ENCODE results near the gene TWNK. TPM values are rescaled to one million over a fixed set of nuclear protein-coding genes. Genes with fewer than 3 reads are reported as not detected.

Gene TWNK
- total RNA-seq = 6.4 and 14.4 TPM in 2 replicates

DNA sequence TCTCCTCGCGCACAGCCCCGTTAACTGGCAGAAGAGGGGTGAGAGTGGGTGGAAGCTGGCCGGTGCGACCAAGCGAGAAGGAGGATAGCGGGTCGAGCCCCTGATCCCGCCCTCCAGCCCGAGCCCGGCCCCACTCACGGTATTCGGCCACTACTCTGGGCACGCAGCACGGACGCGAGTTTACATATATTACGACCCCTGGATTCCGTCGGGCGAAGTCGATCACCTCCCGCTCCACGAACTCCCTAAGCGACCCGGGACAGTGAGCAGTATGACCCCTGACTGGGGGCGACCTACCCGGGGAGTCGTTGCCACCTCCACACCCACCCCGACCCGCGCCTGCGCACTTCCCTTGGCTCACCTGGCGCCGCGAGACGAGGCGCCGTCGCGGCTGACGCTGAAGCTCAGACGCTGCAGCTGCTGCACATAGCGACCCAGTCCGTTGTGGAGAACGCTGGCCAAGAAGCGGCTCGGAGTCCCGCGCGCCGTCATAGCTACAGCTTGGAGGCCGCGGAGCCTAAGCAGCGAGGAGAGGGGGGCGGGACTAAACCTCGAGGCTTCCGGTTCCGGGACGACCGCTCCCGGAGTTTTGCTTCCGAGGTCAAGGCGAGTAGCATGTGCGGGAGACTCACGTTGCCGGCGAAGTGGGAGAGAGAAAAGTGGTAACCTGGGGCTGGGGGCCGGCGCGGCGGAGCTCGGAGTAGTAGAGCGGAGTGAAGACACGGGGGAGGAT lies at the start of gene TWNK, which contains the start of gene MRPL43:
Gene TWNK, plus strand, starts transcription at position 592 of the 733 bp plus-strand sequence. CDS start 668 bp downstream, outside the sequence.
Gene MRPL43, minus strand, starts transcription at position 546 of the 733 bp plus-strand sequence. Its CDS starts 54 bp downstream, at position 492.

DNA sequence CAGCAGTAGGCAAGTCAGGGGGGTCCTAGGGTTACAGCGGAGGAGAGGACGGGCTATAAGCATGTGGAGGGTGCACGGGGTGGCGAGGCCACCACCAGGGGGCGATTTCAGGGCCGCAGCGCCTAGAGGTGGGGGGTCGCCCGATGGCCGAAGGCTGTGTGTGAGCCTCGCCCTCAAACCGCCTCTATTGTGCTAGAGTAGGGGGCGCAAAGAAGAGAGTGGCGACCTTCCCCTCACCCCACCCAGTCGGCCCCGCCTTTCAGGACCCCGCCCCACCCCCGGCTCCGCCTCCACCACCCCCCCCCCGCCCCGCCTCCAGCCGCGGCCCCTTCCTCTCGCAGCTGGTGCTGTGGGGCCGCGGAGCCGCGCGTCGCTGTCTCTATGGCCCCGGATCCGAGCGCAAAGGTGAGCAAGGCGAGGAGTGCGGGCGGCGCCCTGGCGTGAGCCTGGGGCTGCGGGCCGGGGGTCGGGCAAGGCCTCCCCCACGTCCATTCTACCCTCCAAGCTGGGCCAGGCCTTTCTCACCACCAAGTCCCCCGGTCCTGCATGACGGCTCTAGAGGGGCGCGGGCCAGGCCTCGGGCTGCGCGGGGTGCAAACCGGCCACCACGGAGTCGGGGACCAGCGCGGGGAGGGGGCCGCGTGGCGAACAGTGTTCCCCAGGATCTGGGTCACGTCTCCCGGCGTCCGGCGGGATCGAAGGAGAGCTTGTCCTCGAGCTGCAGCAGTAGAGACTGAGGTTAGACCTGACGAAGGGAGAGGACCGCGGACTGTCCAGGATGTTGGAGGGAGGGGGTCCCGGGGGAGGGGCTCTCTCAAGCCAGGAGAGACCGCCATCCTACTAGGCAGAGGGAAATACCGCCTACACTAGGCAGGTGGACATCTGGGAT lies 17.9 kb upstream of the TWNK start, which contains the start of gene SEMA4G:
Gene SEMA4G, plus strand, starts transcription at position 318 of the 889 bp plus-strand sequence. CDS start 3,409 bp downstream, outside the sequence.

DNA sequence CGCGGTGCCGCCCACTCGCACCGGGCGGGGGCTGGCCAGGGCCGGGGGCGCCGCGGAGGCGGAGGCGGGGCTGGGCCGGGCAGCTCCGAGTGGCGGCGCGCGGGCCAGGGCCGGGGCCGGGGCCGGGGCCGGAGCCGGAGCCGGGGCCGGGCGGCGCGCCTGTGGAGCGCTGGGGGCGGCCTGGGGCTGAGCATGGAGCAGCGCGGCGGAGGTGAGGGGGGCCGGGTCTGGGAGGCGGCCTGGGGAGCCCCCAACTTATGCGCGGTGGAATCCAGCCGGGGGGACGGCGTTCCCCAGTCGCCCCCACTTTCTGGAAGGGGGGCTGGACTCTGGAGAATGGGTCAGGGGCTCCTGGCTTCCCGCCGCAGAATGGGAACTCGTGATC lies 12.4 kb downstream of the TWNK start, which contains the start of gene LZTS2:
Gene LZTS2, plus strand, starts transcription at position 67 of the 385 bp plus-strand sequence. CDS start 2,731 bp downstream, outside the sequence.

DNA sequence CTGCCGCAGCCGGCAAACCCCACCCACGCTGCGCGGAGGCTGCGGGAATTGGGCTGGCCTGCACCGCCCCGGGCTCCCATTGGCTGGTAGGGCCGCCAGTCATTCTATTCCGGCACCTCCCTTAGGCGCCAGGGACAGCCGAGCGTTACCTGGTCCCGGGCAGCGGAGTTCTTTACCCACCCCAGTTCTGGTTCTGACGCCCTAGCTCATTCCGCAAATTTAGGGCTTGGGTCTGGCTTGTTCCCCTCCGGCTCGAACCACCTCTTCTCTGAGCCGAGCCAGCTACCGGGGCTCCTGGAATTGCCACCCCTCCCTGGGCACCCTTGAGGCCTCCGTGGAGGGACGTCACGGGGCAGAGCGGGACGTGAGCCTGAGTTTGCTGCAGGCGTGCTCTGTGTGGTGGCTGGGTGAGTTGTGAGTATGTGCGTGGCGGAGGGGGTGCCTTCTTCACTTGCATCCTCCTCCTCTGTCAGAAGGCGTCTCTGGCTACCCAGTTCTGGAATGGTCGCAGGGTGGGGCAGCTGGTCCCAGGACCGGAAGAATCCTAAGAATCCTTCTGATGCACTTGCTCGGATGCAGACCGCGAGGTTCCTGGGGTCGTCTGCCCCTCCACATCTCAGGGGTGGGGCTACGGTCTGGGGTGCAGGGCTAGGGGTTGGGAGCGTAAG lies 43.9 kb downstream of the TWNK start, which contains the start of the genes PDZD7 and SFXN3:
Gene PDZD7, minus strand, starts transcription at position 2 of the 668 bp plus-strand sequence. CDS start 910 bp downstream, outside the sequence.
Gene SFXN3, plus strand, starts transcription at position 107 of the 668 bp plus-strand sequence. CDS start 3,461 bp downstream, outside the sequence.

Other genes with a start within 250 kb of the TWNK start
- not detected in 2 replicates for gene PAX2, start 242.0 kb upstream of the TWNK start, total RNA-seq
- 6.9 and 10.1 TPM in 2 replicates for gene SLF2, start 74.6 kb upstream of the TWNK start, total RNA-seq
- gene SEMA4G, start 18.0 kb upstream of the TWNK start, total RNA-seq = 0.70 and 2.1 TPM in 2 replicates
- 89.3 and 104 TPM in 2 replicates for gene MRPL43, start within 50 bp of the TWNK start, total RNA-seq
- 45.0 and 52.0 TPM in 2 replicates for gene LZTS2, start 12.3 kb downstream of the TWNK start, total RNA-seq
- gene PDZD7, start 43.6 kb downstream of the TWNK start, total RNA-seq = 0.23 and 0.94 TPM in 2 replicates
- gene SFXN3, start 43.7 kb downstream of the TWNK start, total RNA-seq = 24.3 and 52.7 TPM in 2 replicates
- gene KAZALD1, start 74.4 kb downstream of the TWNK start, total RNA-seq = 0.15 and 0.23 TPM in 2 replicates
- gene TLX1, start 143.8 kb downstream of the TWNK start, total RNA-seq = not detected in 2 replicates
- gene LBX1, start 241.9 kb downstream of the TWNK start, total RNA-seq = not detected in 2 replicates